HCT116 (cell line): ENCODE data around the gene ANKRD34C. TPM values are rescaled to one million over a fixed set of nuclear protein-coding genes. Genes with fewer than 3 reads are reported as not detected.
A peak's percentile ranks its signal among the peaks of the same experiment; 100 is the strongest.

ENCODE experiments used
- ATAC-seq: fragments of 200-7000 bp; cut with Tn5 transposase; 2 replicates; pipeline ENCODE4 v1.9.1; 2020; ENCODE audit warnings: mild to moderate bottlenecking, moderate library complexity
- BruUV-seq: library from RNA; stranded (reverse); fragments of 400-500 nt; replicated peaks from 2 replicates; lab custom pipeline; 2021; lab: Mats Ljungman, UMichigan
- CTCF ChIA-PET: fragments of 300-600 bp; sonication (Branson Sonifier 250); formaldehyde crosslinking; loops from one replicate; lab custom pipeline; 2021; ENCODE audit warnings: antibody characterized with exemption; lab: Charles Lee
- POLR2A ChIA-PET: fragments of 300-600, 350-600 bp; sonication (Branson Sonifier 250); formaldehyde crosslinking; loops from one replicate; lab custom pipeline; 2021; ENCODE audit warnings: antibody characterized with exemption; lab: Charles Lee
- RAD21 ChIA-PET, 2 experiments: fragments of 300-600 bp; sonication (Branson Sonifier 250); formaldehyde crosslinking; loops; one replicate each; lab custom pipeline; 2023; ENCODE audit warnings: low total read pairs in 2 of 2; ENCODE audit not compliant: uncharacterized antibody in 2 of 2, unreplicated experiment in 2 of 2, low non-redundant PET in 1 of 2; lab: Charles Lee
- DNase-seq: peaks from one replicate; pipeline ENCODE4 v3.0.0-alpha.2; 2010; ENCODE audit warnings: low read depth, low spot score
- H2AFZ ChIP-seq: fragments of 200-600 bp; shearing (Covaris generic), sonication (generic); 2 replicates; pipeline ENCODE4 v1.6.1; 2017; ENCODE audit warnings: low read depth, mixed run types, mixed read lengths, antibody characterized with exemption, low read length; ENCODE audit not compliant: poor library complexity, severe bottlenecking
- H3K27ac ChIP-seq: 2 replicates; pipeline ENCODE4 v1.5.1; 2012; ENCODE audit warnings: low read depth, low read length
- H3K27me3 ChIP-seq: fragments of 200-600 bp; sonication (generic); 2 replicates; pipeline ENCODE4 v1.6.1; 2016; ENCODE audit warnings: mixed run types, low read length, mixed read lengths; ENCODE audit not compliant: insufficient read depth
- H3K36me3 ChIP-seq, 2 experiments: fragments of 200-500 bp in 1 of 2; fragments of 200-600 bp in 1 of 2; sonication (Bioruptor generic) in 1 of 2; sonication (generic) in 1 of 2; 2 replicates each; pipeline versions ENCODE4 v1.5.1 to v1.6.1; 2014 to 2016; ENCODE audit warnings: low read length in 2 of 2, inconsistent platforms in 1 of 2, mixed read lengths in 1 of 2, mixed run types in 1 of 2; ENCODE audit not compliant: insufficient read depth in 2 of 2, control insufficient read depth in 1 of 2
- H3K4me1 ChIP-seq, 2 experiments: fragments of 200-600 bp in 1 of 2; sonication (generic) in 1 of 2; 2 replicates each; pipeline versions ENCODE4 v1.5.1 to v1.6.1; 2012 to 2017; ENCODE audit warnings: low read length in 2 of 2, inconsistent platforms in 1 of 2, mild to moderate bottlenecking in 1 of 2, mixed read lengths in 1 of 2, mixed run types in 1 of 2, moderate library complexity in 1 of 2; ENCODE audit not compliant: insufficient read depth in 2 of 2, control insufficient read depth in 1 of 2
- H3K4me2 ChIP-seq: fragments of 200-600 bp; sonication (generic); 2 replicates; pipeline ENCODE4 v1.6.1; 2017; ENCODE audit warnings: mixed run types, low read length, mixed read lengths
- H3K4me3 ChIP-seq, 2 experiments: fragments of 200-600 bp in 1 of 2; sonication (generic) in 1 of 2; replicated peaks in 1 of 2; 2 replicates each; pipeline ENCODE4 v1.5.1; 2011 to 2016; ENCODE audit warnings: low read length in 2 of 2, control low read depth in 1 of 2, low read depth in 1 of 2, mild to moderate bottlenecking in 1 of 2, mixed read lengths in 1 of 2, mixed run types in 1 of 2
- H3K79me2 ChIP-seq: fragments of 200-600 bp; sonication (generic); 2 replicates; pipeline ENCODE4 v1.6.1; 2017; ENCODE audit warnings: mild to moderate bottlenecking, mixed run types, low read length, moderate library complexity, mixed read lengths; ENCODE audit not compliant: insufficient read depth
- H3K9ac ChIP-seq: fragments of 200-600 bp; sonication (generic); 2 replicates; pipeline ENCODE4 v1.6.1; 2016; ENCODE audit warnings: low read length, mixed read lengths
- H3K9me2 ChIP-seq: fragments of 200-600 bp; sonication (generic), shearing (Covaris generic); 2 replicates; pipeline ENCODE4 v1.6.1; 2017; ENCODE audit warnings: mixed run types, mild to moderate bottlenecking, moderate library complexity; ENCODE audit not compliant: insufficient read depth
- H3K9me3 ChIP-seq, 2 experiments: fragments of 200-500 bp in 1 of 2; fragments of 200-600 bp in 1 of 2; sonication (Bioruptor generic) in 1 of 2; sonication (generic) in 1 of 2; 2 replicates each; pipeline ENCODE4 v1.6.1; 2014 to 2017; ENCODE audit warnings: low read length in 2 of 2, mixed read lengths in 2 of 2, inconsistent platforms in 1 of 2, low read depth in 1 of 2, mild to moderate bottlenecking in 1 of 2, mixed run types in 1 of 2, moderate library complexity in 1 of 2; ENCODE audit not compliant: control insufficient read depth in 1 of 2, insufficient read depth in 1 of 2
- H4K20me1 ChIP-seq: fragments of 200-600 bp; sonication (generic), shearing (Covaris generic); 2 replicates; pipeline ENCODE4 v1.6.1; 2017; ENCODE audit warnings: mixed run types, mild to moderate bottlenecking, moderate library complexity; ENCODE audit not compliant: insufficient read depth
- ATF3 ChIP-seq: IDR thresholded peaks from 2 replicates; pipeline ENCODE4 v1.6.1; 2012
- CEBPB ChIP-seq: IDR thresholded peaks from 2 replicates; pipeline ENCODE4 v1.6.1; 2012; ENCODE audit warnings: low read depth
- EGR1 ChIP-seq: IDR thresholded peaks from 2 replicates; pipeline ENCODE4 v1.6.1; 2012; ENCODE audit warnings: low read depth
- EZH2 ChIP-seq: fragments of 200-600 bp; sonication (generic); IDR thresholded peaks from 2 replicates; pipeline ENCODE4 v1.6.1; 2017; ENCODE audit warnings: antibody characterized with exemption, mixed run types
- EZH2phosphoT487 ChIP-seq: fragments of 200-600 bp; IDR thresholded peaks from 2 replicates; pipeline ENCODE4 v1.6.1; 2018; ENCODE audit warnings: antibody characterized with exemption, borderline replicate concordance
- FOSL1 ChIP-seq: IDR thresholded peaks from 2 replicates; pipeline ENCODE4 v1.6.1; 2012; ENCODE audit warnings: low read depth
- MAX ChIP-seq: IDR thresholded peaks from 2 replicates; pipeline ENCODE4 v1.6.1; 2012
- POLR2A ChIP-seq: IDR thresholded peaks from 2 replicates; pipeline ENCODE4 v1.7.0; 2011; ENCODE audit warnings: borderline replicate concordance; ENCODE audit not compliant: insufficient read depth, insufficient read length; ENCODE audit errors: extremely low read depth
- SP1 ChIP-seq: IDR thresholded peaks from 2 replicates; pipeline ENCODE4 v1.6.1; 2012; ENCODE audit warnings: low read depth
- SRF ChIP-seq: IDR thresholded peaks from 2 replicates; pipeline ENCODE4 v1.6.1; 2012; ENCODE audit warnings: low read depth
- ZFX ChIP-seq: fragments of 450-650 bp; IDR thresholded peaks from 2 replicates; pipeline ENCODE4 v1.6.1; 2017
- ZNF274 ChIP-seq: fragments of 200-500 bp; sonication (Bioruptor generic); IDR thresholded peaks from 2 replicates; pipeline ENCODE4 v1.6.1; 2014; ENCODE audit warnings: mild to moderate bottlenecking, low read depth, low read length, inconsistent platforms
- intact Hi-C: fragments of 100-400 bp; cut with micrococcal nuclease; formaldehyde crosslinking; loops from 2 replicates; pipeline ENCODE4 v1.10.0; 2022
- total RNA-seq: library from RNA; stranded (reverse); gene quantifications from one replicate; pipeline ENCODE4 v1.2.1, GENCODE V29; 2021; ENCODE audit not compliant: unreplicated experiment

The ANKRD34C gene
- total RNA-seq, 1 experiment from 2014 or later: not detected

GRCh38 chr15:79308874-79309273, 26.4 kb downstream of the ANKRD34C start (continued):
- no peak for TF ChIP-seq ATF3
- TF ChIP-seq POLR2A: no peak
- no peak for TF ChIP-seq EGR1
- TF ChIP-seq SRF: no peak
- TF ChIP-seq EZH2: no peak
- no peak for TF ChIP-seq SP1
- no peak for TF ChIP-seq EZH2phosphoT487
- TF ChIP-seq ZNF274: no peak

- H3K4me3 ChIP-seq: peak overlapping the region; percentile 84 to 92
- H3K36me3 ChIP-seq: peaks cover 14 to 21% of the 10 kb centered on the region in 2 experiments
- peak; percentile 77 for ATAC-seq
Measured at GRCh38 chr15:79310612-79310984, 28.1 kb downstream of the ANKRD34C start.

More at GRCh38 chr15:79310612-79310984, 28.1 kb downstream of the ANKRD34C start:
- Histone ChIP-seq H3K9ac (peak overlapping the region; percentile 81; the same call in 1 of the 2 replicates), H3K4me2 (peak overlapping the region; percentile 90), H3K9me3 (no peaks in the 10 kb centered on the region), H4K20me1 (no peaks in the 10 kb centered on the region), H3K27ac (peak overlapping the region; percentile 84; the same call in 1 of the 2 replicates), H3K27me3 (peaks cover 24% of the 10 kb centered on the region), H2AFZ (peak overlapping the region; percentile 94), H3K4me1 (peaks cover 3 to 31% of the 10 kb centered on the region in 2 experiments; a peak in 3 of 4 replicates), H3K9me2 (no peaks in the 10 kb centered on the region), H3K79me2 (peaks cover 43% of the 10 kb centered on the region)
- DNase-seq: no peak
- no TSS peak for BruUV-seq
- ChIA-PET CTCF (interaction anchor here (0.9 to 1.3 kb wide), 4 partner anchors 29 to 543 kb away, joined by 3 to 6 read pairs (median 3); no protein-coding TSS in a partner anchor), RAD21 (no interaction called here), POLR2A (interaction anchor here (0.7 to 1.4 kb wide), 3 partner anchors 13 to 613 kb away, joined by 3 read pairs; no protein-coding TSS in a partner anchor)
- TF ChIP-seq MAX (peak; percentile 81; the same call in 1 of the 2 replicates), CEBPB (no peak), FOSL1 (no peak), ZFX (no peak)
- intact Hi-C loops: no loop called here
